ENCODE results near the gene TAOK3.
"Not testable (repeated sequence)": the region's sequence is repeated elsewhere in the genome, so short reads cannot be mapped to it uniquely, and the experiment has no call there.

The TAOK3 gene

DNA sequence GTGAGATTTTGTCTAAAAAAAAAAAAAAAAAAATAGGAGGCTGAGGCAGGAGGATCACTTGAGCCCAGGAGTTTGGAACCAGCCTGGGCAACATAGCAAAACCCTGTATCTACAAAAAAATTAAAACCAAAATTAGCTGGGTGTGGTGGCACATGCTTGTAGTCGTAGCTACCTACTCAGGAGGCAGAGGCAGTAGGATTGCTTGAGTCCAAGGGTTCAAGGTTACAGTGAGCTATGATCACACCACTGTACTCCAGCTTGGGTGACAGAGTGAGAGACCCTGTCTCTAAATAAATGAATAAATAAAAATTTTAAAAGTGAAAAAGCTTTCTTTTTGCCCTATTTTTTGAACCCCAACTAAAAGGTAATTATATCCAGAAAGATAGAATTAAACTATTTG is 123.2 kb downstream of the TAOK3 start:
- no peak for DNase-seq (ENCODE audit: insufficient read length, low spot score)
- TF ChIP-seq, protein P1, sequence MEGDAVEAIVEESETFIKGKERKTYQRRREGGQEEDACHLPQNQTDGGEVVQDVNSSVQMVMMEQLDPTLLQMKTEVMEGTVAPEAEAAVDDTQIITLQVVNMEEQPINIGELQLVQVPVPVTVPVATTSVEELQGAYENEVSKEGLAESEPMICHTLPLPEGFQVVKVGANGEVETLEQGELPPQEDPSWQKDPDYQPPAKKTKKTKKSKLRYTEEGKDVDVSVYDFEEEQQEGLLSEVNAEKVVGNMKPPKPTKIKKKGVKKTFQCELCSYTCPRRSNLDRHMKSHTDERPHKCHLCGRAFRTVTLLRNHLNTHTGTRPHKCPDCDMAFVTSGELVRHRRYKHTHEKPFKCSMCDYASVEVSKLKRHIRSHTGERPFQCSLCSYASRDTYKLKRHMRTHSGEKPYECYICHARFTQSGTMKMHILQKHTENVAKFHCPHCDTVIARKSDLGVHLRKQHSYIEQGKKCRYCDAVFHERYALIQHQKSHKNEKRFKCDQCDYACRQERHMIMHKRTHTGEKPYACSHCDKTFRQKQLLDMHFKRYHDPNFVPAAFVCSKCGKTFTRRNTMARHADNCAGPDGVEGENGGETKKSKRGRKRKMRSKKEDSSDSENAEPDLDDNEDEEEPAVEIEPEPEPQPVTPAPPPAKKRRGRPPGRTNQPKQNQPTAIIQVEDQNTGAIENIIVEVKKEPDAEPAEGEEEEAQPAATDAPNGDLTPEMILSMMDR (IDR thresholded peaks at IDR 0.05; ENCODE audit: insufficient read depth, missing control alignments): no peak
- FAIRE-seq: no peak

DNA sequence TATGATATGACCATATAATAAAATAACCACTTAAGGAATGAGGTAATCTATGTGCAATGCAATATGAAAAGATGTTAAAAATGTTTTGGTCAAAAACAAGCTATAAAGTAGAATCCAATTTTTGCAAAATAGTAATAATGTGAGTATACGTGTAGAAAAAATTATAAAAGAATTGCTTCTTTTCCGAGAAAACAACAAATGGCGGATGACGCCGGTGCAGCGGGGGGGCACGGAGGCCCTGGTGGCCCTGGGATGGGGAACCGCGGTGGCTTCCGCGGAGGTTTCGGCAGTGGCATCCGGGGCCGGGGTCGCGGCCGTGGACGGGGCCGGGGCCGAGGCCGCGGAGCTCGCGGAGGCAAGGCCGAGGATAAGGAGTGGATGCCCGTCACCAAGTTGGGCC is 126.8 kb downstream of the TAOK3 start:
- not testable (repeated sequence) for FAIRE-seq; DNase-seq (ENCODE audit: insufficient read length, low spot score)

DNA sequence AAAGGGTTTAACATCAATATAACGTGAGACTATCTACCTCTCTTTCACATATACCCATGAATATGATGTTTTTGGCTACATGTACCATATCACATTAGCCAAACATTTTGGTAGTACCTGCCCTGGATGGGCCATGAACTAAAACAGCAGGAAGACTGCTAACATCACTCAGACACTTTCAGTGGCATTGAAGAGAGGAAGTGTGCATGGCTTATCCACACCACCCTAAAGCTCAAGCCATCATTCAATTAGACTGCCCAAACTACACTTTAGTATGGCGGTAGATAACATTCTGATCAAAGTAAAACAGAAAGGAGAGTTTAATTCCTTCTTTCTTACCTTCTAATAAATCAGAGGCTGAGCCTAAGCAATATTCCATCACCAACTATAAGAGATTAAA is 133.8 kb downstream of the TAOK3 start:
- TF ChIP-seq, protein P1 (IDR thresholded peaks at IDR 0.05; ENCODE audit: insufficient read depth, missing control alignments): no peak
- no peak for DNase-seq (ENCODE audit: insufficient read length, low spot score)

DNA sequence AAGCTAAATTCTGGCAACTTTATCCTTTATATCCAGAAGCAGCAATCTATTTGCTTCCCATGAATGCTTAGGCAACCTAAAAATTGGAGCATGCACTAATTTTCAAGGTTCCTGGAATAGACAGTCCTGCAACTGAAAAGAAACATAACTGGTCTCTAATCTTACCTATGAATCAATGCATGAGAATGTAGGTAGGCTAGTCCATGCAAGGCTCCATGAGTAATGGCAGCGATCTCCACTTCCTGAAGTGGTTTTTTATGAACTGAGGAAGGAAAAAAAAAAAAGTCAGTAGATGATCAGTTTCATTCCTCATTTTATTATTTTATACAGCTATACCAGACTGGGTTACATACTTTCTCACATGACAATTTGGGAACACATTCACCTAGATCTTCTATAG is 134.8 kb downstream of the TAOK3 start:
- TF ChIP-seq, protein P1 (IDR thresholded peaks at IDR 0.05; ENCODE audit: insufficient read depth, missing control alignments): no peak
- DNase-seq (ENCODE audit: insufficient read length, low spot score) (no peak), FAIRE-seq (no peak)

More for the DNA sequence above, 133.8 kb downstream of the TAOK3 start:
- no peak for FAIRE-seq

DNA sequence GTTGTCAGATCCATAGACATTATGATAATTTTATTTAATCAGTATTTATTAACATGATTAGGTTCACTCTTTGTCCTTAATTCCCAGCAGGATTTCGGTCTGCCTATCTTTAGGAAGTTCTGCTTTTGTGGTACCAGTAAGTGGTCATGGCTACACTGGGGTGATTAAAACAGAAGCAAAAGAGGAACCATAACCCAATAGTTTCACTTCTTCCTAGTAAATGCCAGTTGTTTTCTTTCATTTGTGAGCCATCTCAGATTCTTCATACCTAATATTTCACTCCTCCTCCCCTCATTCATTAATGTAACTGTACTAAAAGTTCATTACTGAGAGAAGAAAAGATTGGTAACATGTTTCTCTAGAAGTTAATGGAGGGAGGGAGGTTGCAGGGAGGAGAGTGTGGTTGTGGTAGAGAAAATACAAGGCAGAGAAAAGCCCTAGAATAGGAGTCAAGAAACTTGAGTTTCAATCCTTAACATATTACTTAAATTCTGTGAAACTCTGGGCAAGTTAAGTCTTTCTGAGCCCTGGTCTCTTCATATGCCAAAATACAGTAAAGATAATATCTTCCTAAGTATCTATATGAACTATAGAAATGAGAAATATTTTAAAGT is 135.5 kb downstream of the TAOK3 start:
- no peak for FAIRE-seq
- TF ChIP-seq, protein P1 (IDR thresholded peaks at IDR 0.05; ENCODE audit: insufficient read depth, missing control alignments): no peak
- DNase-seq (ENCODE audit: insufficient read length, low spot score): no peak

DNA sequence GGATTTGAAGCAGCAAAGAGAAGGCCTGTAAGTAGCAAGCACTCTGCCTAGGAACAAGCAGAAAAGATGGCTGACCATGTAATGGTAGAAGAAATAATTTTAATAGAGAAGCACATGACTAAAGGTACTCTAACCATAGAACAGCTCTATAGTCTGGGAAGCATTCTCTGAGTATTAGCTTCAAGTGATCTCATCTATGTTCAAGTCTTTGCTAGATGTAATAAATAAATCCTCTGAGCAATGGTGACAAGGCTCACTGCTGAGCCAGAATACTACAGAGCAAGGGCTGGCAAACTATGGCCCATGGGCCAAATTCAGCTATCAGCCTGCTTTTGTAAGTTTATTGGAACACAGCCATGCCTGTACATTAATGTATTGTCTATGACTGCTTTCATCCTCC is 152.0 kb downstream of the TAOK3 start:
- FAIRE-seq (no peak), DNase-seq (ENCODE audit: insufficient read length, low spot score) (no peak)
- TF ChIP-seq, protein P1 (IDR thresholded peaks at IDR 0.05; ENCODE audit: insufficient read depth, missing control alignments): no peak

DNA sequence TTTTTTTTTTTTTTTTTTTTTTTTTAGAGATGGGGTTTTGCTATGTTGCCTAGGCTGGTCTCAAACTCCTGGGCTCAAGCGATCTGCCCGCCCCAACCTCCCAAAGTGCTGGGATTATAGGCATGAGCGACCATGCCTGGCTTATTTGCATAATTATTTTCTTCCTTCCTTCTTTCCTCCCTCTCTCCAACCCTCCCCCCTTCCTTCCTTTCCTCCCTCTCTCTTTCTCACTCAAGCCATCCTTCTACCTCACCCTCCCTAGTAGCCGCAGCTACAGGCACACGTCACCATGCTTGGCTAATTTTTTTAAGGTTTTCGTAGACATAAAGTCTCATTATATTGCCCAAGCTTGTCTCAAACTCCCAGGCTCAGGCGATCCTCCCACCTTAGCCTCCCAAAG is 152.9 kb downstream of the TAOK3 start:
- FAIRE-seq (no peak), DNase-seq (ENCODE audit: insufficient read length, low spot score) (no peak)
- TF ChIP-seq, protein P1 (IDR thresholded peaks at IDR 0.05; ENCODE audit: insufficient read depth, missing control alignments): no peak

DNA sequence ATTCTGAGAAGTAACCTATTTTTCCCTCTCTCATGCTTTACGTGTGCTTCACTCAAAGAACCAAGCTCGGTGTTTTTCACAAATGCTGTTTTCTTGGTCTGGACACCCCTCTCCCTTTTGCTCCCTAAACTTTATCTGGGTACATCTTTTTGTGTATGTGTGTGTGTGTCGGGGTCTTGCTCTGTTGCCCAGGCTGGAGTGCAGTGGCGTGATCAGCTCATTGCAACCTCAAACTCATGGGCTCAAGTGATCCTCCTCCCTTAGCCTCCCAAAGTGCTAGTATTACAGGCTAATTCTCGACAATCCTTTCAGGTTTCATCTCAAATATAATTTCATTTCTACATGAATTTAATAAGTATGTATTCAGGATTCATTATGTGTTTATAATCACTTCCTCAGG is 153.6 kb downstream of the TAOK3 start:
- FAIRE-seq (no peak), DNase-seq (ENCODE audit: insufficient read length, low spot score) (no peak)
- TF ChIP-seq, protein P1 (IDR thresholded peaks at IDR 0.05; ENCODE audit: insufficient read depth, missing control alignments): no peak

Measured in D721Med (cell line).